Epidermal melanocyte (primary cell): ENCODE measurements around the gene CMKLR1.

Source experiments
- DNase-seq: peaks from one replicate; pipeline ENCODE4 v3.0.0; 2011; ENCODE audit warnings: low spot score; ENCODE audit not compliant: insufficient read length

The CMKLR1 gene, protein sequence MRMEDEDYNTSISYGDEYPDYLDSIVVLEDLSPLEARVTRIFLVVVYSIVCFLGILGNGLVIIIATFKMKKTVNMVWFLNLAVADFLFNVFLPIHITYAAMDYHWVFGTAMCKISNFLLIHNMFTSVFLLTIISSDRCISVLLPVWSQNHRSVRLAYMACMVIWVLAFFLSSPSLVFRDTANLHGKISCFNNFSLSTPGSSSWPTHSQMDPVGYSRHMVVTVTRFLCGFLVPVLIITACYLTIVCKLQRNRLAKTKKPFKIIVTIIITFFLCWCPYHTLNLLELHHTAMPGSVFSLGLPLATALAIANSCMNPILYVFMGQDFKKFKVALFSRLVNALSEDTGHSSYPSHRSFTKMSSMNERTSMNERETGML

DNA sequence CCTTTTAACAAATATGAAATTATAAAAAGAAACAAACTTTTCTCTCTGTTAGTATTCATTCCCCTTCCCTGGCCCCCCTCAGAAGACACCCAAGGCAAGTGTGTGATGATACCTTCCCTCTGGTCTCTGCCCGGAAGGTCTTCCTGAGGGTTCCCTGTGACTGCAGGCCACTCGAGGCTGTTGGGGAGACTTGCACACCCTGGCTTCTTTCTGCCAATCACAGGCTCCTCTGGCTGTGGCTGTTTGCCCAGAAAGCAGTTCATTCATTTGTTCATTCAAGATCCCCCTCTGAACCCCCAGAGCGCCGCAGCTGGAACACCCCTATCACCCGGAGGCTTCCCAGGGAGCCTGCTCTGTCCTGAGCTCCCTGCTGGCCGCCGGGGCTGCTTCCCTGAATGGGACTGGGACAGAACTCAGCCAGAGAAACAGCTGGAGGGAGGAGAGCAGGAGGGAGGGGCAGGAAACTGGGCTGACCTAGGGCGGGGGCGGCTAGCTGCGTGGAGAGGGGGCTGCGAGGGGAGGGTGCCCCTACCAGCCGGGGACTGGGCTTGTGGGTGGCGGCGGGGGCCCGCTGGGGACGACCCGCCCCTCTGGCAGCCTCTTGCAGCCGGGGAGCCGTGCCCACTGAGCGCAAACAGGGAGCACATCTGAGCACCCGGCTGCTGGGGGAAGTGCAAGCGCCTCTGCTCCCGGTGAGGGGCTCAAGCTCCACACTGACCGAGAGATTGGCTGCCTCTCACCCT, at the start of gene CMKLR1:
CMKLR1 (minus strand) TSS at position 397 of the 743 bp plus-strand sequence. CDS start 45,720 bp downstream, outside the sequence.
- no peak for DNase-seq

DNA sequence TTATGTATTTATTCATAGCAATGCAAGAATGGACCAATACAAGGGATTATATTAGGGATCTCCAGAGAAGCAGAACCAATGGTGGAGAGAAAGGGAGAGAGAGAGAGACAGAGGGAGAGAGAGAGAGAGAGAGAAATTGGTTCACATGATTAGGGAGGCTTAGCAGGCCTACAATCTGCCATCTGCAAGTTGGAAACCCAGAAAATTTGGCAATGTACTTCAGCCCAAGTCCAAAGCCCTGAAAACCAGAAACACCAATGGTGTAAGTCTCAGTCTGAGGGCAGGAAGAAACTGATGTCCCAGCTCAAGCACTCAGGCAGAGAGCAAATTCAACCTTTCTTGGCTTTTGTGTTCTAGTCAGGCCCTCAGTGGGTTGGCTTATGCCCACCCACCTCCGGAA, 48.7 kb upstream of the CMKLR1 start:
- no peak for DNase-seq

DNA sequence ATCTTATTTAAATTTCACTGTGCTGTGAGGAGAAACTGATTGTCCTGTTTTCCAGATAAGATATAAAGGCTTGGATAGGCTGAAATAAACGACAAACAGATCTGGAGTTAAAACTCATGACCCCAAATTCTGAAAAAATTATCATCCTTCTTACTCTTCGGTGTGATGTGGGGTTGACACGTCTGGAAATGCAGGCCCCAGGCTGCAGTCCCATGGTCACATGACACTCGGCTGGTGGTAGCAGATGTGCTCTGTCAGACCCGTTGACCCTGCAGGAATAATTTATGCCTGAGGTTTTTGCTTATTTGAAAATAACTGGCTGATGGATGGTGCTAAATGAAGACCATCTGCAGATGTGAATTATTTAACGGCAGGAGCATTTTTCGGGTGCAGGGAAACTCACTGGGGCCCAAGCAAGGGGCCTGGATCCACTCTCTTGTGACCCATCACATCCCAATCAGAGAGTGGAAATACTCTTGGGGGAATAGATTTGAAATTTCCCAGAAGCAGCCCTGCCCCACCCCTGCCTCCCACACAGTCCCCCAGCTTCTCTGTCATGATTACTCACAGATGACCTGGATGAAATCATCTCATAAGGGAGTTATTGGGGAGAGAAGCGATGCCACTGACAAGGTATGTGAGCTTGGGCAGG, 47.7 kb upstream of the CMKLR1 start:
- DNase-seq, result no peak

DNA sequence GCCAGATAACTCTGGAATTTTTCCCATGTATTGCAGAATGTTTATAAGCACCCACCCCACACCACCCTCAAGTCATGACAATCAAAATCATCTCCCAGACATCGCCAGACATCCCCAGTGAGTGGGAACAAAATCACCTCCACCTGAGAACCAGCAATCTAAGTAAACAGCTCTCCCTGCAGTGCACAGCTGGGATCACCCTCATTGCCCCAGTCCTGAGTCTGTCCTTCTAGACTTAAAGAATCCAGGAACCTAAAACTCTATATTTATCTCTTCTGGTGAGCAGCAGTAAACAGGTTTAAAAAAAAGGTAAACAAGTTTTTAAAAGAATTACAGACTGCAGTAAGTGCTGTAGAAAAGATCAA, 43.3 kb upstream of the CMKLR1 start:
- no peak for DNase-seq

DNA sequence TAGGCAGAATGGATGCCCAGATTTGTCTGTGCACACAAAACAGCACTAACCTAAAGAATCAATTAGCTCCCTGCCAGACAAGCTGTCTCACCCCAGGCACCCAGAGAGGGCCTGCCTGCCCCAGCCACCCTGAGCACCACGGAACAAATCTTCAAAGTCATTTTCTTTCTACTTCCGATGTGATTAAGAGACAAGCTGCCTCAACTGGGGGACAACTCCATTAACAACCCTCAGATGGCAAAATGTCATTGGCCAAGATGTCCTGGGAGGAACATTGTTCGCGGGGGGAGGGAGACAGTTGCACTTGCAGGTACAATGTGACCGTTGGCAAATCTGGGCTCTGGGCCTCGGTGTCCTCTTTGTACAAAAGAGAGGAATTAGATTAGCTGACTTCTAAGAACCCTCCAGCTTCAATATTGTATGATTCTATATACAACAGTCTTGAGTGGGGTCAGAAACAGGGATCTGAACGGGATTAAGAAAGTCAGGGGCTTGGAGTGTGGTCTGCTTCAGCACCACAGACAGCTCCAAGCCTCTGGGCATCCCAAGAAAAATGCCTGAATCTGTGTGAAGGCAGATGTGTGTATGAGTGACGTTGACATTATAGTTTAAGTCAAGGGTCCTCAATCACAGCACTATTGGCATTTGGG, 42.8 kb upstream of the CMKLR1 start:
- no peak for DNase-seq

- no peak for DNase-seq
Measured at GRCh38 chr12:108380382-108380781, 41.3 kb upstream of the CMKLR1 start.

DNA sequence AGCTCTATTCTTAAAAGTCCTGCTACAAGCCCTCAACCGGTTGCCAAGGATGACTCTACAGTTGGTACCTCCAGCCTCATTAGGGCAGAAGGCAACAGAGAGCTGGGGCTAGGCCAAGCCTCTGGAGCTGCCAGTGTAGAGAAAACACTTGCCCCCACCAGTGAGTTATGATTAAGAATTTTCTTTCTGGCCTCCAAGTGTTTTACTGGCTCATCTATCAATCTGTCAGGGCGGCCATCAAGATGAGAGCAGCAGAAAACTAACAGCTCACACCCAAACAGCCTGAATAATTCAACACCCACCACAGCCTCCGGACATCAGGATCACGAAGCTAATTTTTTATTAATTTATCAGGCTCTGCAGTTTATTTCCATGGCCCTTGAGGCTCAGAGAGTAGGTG, 40.7 kb upstream of the CMKLR1 start:
- DNase-seq, result no peak

DNA sequence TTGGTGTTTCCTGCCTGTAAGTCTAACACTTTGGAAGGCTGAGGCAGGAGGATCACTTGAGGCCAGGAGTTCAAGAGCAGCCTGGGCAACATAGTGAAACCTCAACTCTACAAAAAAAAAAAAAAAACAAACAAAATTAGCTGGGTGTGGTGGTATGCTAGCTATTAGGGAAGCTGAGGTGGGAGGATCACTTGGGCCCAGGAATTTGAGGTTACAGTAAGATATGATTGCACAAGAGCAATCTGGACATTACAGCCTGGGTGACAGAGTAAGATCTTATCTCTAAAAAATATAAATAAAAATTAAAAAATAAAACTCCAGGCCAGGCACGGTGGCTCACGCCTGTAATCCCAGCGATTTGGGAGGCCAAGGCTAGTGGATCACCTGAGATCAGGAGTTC, 39.8 kb upstream of the CMKLR1 start:
- DNase-seq, result no peak

DNA sequence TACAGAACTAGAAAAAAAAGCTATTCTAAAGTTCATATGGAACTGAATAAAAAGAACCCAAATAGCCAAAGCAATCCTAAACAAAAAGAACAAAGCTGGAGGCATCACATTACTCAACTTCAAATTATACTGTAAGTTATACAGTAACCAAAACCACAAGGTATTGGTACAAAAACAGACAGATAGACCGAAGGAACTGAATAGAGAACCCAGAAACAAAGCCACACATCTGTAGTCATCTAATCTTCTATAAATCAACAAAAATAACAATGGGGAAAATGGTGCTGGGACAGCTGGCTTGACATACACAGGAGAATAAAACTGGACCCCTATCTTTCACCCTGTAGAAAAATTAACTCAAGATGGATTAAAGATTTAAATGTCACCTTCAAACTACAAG, 38.1 kb upstream of the CMKLR1 start:
- no peak for DNase-seq

DNA sequence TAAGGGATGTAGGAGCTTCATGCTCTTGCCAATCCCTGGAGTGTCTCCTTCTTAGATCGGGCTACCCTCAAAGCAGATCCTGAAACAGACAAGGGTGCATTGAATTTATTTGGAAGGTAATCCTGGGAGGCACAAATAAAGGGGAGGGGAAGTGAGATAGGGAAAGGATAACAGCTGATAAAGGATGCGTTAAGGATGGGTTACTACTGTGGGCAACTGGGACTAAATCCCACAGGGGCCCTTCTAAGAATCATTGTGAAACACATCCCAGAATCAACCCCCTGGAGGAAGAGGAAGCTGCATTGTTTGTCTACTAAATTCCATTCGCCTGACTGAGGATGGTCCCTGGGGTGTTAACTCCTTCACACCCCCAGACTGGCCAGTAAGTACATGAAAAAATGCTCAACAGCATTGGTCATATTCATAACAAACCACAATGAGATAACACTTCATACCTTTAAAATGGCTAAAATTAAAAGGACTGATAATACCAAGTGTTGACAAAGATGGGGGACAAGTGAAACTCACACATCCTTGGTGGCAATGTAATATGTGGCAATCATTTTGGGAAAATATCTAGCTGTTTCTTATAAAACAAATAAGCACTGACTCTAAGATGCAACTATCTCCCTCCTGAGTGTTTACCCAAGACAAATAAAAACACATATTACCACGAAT, 37.0 kb upstream of the CMKLR1 start:
- DNase-seq, result no peak

DNA sequence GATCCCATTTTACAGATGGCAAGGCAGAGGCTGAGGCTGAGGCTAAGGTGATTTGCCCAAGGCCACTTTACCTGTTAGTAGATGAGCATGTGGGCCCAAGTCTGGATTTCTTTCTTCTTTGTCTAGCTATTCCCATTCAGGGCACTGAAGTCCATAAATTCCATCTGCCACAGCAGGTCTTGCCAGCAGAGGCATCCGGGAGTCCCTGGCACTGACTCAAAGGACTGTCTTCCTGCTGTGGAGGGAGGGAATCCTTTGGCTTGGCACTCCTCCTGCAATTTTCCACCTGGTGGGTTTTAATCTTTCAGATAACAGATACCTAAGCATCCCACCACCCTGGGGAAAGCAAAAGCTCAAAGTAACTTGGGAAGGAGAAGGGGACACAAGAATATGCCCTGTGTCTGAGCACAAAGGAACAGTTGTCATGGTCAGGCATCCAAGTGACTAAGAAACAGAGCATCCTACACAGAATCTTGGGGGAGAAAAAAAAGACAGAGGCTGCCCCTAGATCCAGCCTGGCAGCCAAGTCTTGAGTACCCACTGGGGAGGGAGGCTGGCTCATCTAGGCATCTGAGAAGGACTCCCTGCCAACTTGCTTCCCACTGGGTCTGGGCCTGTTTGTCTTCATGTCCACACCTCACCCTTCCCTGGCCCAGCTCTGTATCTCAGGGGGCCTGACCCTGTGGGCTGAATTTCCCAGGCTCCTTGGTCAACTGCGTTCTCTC, 35.6 kb upstream of the CMKLR1 start:
- no peak for DNase-seq

DNA sequence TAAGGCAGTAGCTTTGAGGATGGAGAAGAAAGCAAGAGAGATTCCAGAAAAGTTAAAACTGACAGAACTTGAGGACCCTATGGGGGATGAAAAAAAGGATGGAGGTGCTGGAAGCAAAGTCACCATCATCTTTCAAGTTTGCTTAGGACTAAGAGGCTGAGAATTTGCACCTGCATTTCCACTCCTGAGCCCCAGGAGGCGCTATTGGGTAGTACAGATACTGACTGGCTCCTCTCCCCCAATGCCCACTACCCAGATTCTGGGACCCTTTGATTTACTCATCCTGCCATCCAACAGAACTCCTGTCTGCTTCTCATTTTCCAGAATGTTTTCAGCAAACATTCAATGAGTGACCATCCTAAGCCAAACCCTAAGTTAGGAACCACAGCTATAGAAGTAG, 34.0 kb upstream of the CMKLR1 start:
- no peak for DNase-seq

GRCh38 chr12:108371801-108372344, 32.8 kb upstream of the CMKLR1 start:
- DNase-seq, result peak; percentile 47

GRCh38 chr12:108370415-108370814, 31.3 kb upstream of the CMKLR1 start:
- DNase-seq, result no peak

DNA sequence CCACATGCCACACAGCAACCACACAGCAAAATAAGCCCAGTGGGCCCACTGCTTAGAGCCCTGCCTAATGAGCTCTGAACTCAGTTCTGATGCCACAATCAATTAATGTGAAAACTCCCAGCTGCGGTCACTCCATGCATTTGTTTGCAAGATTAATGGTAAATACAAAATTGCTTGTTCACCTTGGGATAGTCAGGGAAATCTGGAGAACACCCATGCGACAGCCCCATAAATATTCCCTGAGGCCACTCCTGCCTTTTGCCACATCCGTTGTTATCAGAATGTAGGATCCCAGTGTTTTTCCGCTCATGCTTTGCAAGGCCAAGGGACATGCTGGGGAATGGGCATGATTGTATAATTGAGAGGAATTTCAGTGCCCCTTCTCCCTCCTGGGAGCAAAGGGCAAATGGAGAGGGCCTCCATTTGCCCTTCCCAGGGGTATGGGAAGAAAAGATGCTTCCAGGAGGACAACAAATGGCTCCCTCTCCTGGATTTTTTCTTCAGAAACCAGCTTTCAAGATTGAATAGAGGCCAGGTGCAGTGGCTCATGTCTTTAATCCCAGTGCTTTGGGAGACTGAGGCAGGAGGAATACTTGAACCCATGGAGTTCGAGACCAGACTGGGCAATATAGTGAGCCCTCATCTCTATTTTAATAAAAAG, 30.8 kb upstream of the CMKLR1 start:
- no peak for DNase-seq

GRCh38 chr12:108368089-108368488, 29.0 kb upstream of the CMKLR1 start:
- DNase-seq, result no peak

DNA sequence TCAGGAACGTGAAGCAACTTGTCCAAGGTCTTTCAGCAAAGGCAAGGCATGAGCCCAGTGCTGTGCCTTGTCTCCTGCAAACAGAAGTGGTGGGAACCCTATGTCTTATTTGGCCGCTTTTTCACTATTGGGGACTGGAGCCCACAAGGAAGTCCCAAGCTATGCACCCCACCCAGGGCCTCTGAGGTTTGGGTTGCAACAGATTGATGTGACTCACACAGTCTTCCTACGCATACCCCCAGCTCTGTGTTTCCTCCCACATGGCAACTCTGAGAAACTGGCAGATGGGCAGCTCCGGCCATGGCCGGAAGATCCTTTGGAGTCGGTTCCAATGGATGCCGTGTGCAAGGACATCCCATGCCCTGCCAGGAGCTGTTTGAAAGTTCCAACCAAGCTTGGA, 28.3 kb upstream of the CMKLR1 start:
- no peak for DNase-seq

GRCh38 chr12:108365324-108365723, 26.2 kb upstream of the CMKLR1 start:
- DNase-seq, result no peak

- DNase-seq, result no peak
Measured at GRCh38 chr12:108364879-108365278, 25.8 kb upstream of the CMKLR1 start.

DNA sequence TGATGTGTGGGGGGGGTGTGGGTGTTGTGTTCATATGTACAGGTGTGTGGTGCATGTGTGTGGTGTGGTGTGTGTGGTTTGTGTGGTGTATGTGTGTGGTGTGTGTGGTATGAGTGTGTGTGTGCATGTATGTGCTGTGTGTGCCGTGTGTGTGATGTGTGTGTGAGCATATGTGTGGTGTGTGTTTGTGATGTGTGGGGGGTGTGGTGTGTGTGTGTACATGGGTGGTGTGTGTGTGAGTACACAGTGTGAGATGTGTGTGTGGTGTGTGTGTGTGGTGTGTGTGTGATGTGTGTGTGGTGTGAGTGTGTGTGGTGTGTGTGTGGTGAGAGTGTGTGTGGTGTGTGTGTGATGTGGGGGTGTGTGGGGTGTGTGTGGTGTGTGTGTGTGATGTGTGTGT, 24.5 kb upstream of the CMKLR1 start:
- DNase-seq, result no peak
